ENCODE measurements around the gene SLC35F3.

- no peak for TF ChIP-seq SIX5 (IDR thresholded peaks at IDR 0.05; ENCODE audit: borderline replicate concordance in 1 of 2, insufficient read depth in 1 of 2, low read depth in 1 of 2, low read length in 2 of 2)
- TF ChIP-seq CHD4 (IDR thresholded peaks at IDR 0.05; ENCODE audit: insufficient read depth, insufficient replicate concordance, low read depth, low read length, poor library complexity, severe bottlenecking) = no peak
- TF ChIP-seq, protein P1, sequence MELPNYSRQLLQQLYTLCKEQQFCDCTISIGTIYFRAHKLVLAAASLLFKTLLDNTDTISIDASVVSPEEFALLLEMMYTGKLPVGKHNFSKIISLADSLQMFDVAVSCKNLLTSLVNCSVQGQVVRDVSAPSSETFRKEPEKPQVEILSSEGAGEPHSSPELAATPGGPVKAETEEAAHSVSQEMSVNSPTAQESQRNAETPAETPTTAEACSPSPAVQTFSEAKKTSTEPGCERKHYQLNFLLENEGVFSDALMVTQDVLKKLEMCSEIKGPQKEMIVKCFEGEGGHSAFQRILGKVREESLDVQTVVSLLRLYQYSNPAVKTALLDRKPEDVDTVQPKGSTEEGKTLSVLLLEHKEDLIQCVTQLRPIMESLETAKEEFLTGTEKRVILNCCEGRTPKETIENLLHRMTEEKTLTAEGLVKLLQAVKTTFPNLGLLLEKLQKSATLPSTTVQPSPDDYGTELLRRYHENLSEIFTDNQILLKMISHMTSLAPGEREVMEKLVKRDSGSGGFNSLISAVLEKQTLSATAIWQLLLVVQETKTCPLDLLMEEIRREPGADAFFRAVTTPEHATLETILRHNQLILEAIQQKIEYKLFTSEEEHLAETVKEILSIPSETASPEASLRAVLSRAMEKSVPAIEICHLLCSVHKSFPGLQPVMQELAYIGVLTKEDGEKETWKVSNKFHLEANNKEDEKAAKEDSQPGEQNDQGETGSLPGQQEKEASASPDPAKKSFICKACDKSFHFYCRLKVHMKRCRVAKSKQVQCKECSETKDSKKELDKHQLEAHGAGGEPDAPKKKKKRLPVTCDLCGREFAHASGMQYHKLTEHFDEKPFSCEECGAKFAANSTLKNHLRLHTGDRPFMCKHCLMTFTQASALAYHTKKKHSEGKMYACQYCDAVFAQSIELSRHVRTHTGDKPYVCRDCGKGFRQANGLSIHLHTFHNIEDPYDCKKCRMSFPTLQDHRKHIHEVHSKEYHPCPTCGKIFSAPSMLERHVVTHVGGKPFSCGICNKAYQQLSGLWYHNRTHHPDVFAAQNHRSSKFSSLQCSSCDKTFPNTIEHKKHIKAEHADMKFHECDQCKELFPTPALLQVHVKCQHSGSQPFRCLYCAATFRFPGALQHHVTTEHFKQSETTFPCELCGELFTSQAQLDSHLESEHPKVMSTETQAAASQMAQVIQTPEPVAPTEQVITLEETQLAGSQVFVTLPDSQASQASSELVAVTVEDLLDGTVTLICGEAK (IDR thresholded peaks at IDR 0.05) = no peak
- TF ChIP-seq, protein P1 (CRISPR knock-in tag; IDR thresholded peaks at IDR 0.05) = no peak
- no peak for TF ChIP-seq SNRNP70 (optimal IDR thresholded peaks at IDR 0.05; ENCODE audit: low read depth, low read length)
- TF ChIP-seq EGR1 (conservative IDR thresholded peaks at IDR 0.05) = no peak
- TF ChIP-seq ZBTB26 (CRISPR knock-in tag; IDR thresholded peaks at IDR 0.05) = no peak
- no peak for TF ChIP-seq CTCF (IDR thresholded peaks at IDR 0.05 in 2 of 3, conservative IDR thresholded peaks at IDR 0.05 in 1 of 3; ENCODE audit: insufficient read depth in 2 of 3, low read depth in 1 of 3, low read length in 3 of 3)
- TF ChIP-seq TCF7 (IDR thresholded peaks at IDR 0.05; ENCODE audit: borderline replicate concordance) = no peak
- no peak for TF ChIP-seq ZNF274 (IDR thresholded peaks at IDR 0.05; ENCODE audit: borderline replicate concordance, low read depth, low read length)
- no peak for TF ChIP-seq MYC (IDR thresholded peaks at IDR 0.05; ENCODE audit: low read depth, low read length)
- no peak for TF ChIP-seq MYC (CRISPR knock-in tag; IDR thresholded peaks at IDR 0.05; ENCODE audit: borderline replicate concordance, low read depth)
- TF ChIP-seq CBX3 (IDR thresholded peaks at IDR 0.05; ENCODE audit: borderline replicate concordance in 1 of 2, low read length in 2 of 2) = no peak
- TF ChIP-seq, protein P2, sequence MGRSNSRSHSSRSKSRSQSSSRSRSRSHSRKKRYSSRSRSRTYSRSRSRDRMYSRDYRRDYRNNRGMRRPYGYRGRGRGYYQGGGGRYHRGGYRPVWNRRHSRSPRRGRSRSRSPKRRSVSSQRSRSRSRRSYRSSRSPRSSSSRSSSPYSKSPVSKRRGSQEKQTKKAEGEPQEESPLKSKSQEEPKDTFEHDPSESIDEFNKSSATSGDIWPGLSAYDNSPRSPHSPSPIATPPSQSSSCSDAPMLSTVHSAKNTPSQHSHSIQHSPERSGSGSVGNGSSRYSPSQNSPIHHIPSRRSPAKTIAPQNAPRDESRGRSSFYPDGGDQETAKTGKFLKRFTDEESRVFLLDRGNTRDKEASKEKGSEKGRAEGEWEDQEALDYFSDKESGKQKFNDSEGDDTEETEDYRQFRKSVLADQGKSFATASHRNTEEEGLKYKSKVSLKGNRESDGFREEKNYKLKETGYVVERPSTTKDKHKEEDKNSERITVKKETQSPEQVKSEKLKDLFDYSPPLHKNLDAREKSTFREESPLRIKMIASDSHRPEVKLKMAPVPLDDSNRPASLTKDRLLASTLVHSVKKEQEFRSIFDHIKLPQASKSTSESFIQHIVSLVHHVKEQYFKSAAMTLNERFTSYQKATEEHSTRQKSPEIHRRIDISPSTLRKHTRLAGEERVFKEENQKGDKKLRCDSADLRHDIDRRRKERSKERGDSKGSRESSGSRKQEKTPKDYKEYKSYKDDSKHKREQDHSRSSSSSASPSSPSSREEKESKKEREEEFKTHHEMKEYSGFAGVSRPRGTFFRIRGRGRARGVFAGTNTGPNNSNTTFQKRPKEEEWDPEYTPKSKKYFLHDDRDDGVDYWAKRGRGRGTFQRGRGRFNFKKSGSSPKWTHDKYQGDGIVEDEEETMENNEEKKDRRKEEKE (IDR thresholded peaks at IDR 0.05; ENCODE audit: borderline replicate concordance in 1 of 2, control insufficient read depth in 1 of 2, low read depth in 2 of 2, low read length in 1 of 2) = no peak
- TF ChIP-seq YY1 (IDR thresholded peaks at IDR 0.05; ENCODE audit: borderline replicate concordance in 1 of 3, control insufficient read depth in 1 of 3, extremely low read depth in 1 of 3, insufficient read depth in 3 of 3, insufficient read length in 1 of 3, insufficient replicate concordance in 2 of 3, low read depth in 1 of 3, low read length in 2 of 3) = no peak
Measured at GRCh38 chr1:233959971-233960370, 55.5 kb downstream of the SLC35F3 start.

All from K562 (cell line).